ENCODE data around the gene POLR2F. TPM values are rescaled to one million over a fixed set of nuclear protein-coding genes. Genes with fewer than 3 reads are reported as not detected.

Gene POLR2F
- total RNA-seq, 1 experiment from 2014 or later: 138 TPM

DNA sequence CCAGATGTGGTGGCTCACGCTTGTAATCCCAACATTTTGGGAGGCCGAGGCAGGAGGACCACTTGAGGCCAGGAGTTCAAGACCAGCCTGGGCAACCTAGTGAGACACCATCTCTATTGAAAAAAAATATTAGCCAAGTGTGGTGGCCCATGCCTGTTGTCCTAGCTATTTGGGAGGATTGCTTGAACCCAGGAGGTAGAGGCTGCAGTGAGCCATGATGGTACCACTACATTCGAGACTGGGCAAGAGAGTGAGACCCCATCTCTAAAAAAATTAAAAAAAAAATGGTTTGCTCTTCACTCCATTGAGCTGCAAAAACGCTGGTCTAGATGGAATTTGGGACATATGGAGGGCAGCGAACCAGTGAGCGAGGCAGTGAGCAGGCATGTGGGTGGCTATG lies 52.4 kb downstream of the POLR2F start:
- no peak for DNase-seq (ENCODE audit: low read depth)

GRCh38 chr22:38006906-38007305 lies 53.4 kb downstream of the POLR2F start:
- DNase-seq (ENCODE audit: low read depth): no peak

DNA sequence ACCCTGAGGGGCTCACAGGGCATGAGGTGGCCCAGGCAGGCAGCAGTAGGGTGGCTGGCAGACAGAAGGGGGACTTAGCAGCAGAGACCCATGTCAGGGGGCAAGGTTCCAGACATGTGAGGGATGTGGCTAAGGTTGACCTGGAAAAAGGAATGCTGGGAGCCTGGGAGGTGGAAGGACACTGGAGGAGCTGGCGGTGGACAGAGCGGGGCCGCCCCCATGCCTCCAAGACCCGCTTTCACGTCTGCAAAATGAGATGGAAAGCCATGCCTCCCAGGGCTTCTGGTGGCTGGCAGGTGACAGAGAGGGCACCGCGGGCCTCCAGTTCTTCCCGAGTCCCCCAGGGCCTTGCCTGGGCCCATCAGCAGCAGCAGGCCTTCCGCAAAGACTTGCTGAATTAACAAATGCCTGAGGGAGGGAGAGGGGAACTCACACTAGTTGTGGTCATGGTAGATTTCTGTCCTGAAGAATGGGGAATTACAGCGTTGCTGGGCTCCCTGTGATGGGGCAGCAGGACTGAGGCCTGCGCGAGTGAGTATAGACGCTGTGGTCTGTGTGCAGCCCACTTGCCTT lies 53.9 kb downstream of the POLR2F start:
- no peak for DNase-seq (ENCODE audit: low read depth)

DNA sequence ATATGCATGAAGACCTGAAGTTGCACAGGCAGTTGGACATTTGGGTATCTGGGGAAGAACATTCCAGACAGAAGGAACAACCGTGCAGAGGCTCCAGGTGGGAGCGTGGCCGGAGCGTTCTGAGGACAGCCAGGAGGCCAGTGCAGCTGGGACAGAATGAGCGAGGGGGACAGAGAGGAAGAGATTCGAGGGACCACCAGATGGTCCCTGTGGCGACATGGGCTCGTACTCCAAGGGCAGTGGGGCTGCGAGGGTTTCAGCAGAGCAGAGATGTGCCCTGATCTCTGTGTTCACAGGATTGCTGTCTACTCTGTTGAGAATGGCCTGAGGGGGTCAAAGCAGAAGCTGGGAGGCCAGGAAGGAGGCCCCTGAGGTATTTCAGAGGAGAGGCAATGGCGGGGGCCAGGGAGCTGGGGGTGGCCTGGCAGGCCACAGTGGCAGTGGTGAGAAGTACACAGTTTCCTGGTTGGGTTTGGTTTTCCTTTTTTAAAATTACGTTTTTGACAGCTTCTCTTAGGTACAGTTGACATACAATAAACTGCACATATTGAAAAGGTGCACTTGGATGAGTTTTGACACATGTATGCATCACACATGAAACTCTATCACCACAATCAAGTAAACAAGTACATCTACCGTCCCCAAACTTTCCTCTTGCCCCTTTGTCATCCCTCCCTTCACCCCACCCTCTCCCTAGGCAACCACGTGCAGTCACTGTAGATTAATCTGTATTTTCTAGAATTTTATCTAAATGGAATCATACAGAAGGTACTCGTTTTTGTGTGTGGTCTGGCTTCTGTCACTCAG lies 55.7 kb downstream of the POLR2F start:
- DNase-seq (ENCODE audit: low read depth): no peak

- DNase-seq (ENCODE audit: low read depth): no peak
Measured at GRCh38 chr22:38012604-38013072, 59.1 kb downstream of the POLR2F start.

DNA sequence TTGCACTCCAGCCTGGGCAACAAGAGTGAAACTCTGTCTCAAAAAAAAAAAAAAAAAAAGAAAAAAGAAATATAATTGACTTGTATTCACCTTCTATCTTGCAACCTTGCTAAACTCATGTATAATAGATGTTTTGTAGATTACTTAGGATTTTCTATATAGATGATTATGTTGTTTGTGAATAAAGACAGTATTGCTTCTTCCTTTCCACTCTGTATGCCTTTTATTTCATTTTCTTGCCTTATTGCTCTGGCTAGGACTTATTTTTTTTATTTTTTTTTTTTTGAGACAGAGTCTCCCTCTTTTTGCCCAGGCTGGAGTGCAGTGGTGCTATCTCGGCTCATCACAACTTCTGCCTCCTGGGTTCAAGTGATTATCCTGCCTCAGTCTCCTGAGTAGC lies 60.6 kb downstream of the POLR2F start:
- no peak for DNase-seq (ENCODE audit: low read depth)

DNA sequence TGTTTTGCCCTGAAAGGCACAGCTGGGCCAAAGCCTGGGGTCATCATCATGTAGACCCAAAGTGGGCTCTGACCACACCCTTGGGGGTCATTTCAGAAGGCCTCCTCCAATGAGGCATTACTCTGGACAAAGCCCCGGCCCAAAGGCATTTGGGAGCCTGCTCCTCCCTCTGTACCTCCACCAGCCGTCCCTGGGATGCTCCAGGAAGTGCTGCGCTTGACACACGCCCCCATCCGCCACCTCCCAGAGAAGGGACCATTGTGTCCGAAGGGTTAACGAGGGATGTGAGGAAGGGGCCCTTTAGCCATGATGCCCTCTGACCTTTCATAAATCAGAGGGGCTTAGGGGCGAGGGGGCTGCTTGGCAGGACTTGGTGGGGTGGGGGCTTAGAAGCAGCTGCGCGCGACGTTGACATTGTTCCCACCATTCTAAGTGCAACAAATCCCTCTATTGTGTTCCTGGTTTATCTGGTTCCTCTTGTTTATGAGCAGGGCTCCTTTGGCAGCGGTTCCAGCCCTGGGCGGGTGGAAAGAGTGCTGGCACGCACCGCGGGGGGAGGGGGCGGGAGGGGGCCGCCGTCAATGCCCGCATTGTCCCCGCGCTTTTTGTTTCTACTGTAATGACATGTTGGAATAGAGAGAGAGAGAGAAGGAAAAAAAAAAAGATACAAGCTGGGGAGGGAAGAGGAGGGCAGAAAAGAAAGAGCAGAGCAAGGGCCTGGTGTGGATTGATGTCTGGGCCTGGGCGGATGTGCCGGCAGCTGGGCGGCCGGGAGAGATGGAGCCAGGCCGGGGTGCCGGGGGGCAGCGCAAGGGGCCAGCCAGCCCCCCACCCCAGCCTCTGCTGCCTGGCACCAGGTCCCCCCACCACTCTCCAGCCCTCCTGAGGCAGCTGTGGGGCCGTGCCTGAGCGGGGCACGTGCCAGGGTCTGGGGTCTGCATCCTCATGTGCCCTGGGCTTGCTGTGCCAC lies 63.0 kb downstream of the POLR2F start:
- no peak for DNase-seq (ENCODE audit: low read depth)

- peak; percentile 58 for DNase-seq (ENCODE audit: low read depth)
Measured at GRCh38 chr22:38017272-38017920, 63.9 kb downstream of the POLR2F start.

GRCh38 chr22:38017939-38018885 lies 64.7 kb downstream of the POLR2F start:
- no peak for DNase-seq (ENCODE audit: low read depth)

Other genes with a start within 250 kb of the POLR2F start
- 44.5 and 44.9 TPM in 2 replicates for gene GCAT, start 145.8 kb upstream of the POLR2F start, total RNA-seq (2014; rRNA removed; shearing (Covaris generic))
- not detected in 2 replicates for gene GALR3, start 130.3 kb upstream of the POLR2F start, total RNA-seq (2014; rRNA removed; shearing (Covaris generic))
- 59.8 and 64.7 TPM in 2 replicates for gene ANKRD54, start 109.4 kb upstream of the POLR2F start, total RNA-seq (2014; rRNA removed; shearing (Covaris generic))
- 288 and 343 TPM in 2 replicates for gene EIF3L, start 104.3 kb upstream of the POLR2F start, total RNA-seq (2014; rRNA removed; shearing (Covaris generic))
- 22.2 and 33.6 TPM in 2 replicates for gene MICALL1, start 47.4 kb upstream of the POLR2F start, total RNA-seq (2014; rRNA removed; shearing (Covaris generic))
- gene C22orf23, start 98 bp upstream of the POLR2F start, total RNA-seq (2014; rRNA removed; shearing (Covaris generic)): 3.4 TPM in 1 of 2 replicates, not detected in the other
- not detected in 2 replicates for gene SOX10, start 30.9 kb downstream of the POLR2F start, total RNA-seq (2014; rRNA removed; shearing (Covaris generic))
- gene PICK1, start 103.7 kb downstream of the POLR2F start, total RNA-seq (2014; rRNA removed; shearing (Covaris generic)): 19.4 and 28.8 TPM in 2 replicates
- not detected in 2 replicates for gene SLC16A8, start 130.5 kb downstream of the POLR2F start, total RNA-seq (2014; rRNA removed; shearing (Covaris generic))
- 16.2 and 16.8 TPM in 2 replicates for gene BAIAP2L2, start 157.0 kb downstream of the POLR2F start, total RNA-seq (2014; rRNA removed; shearing (Covaris generic))
- 2.8 and 3.9 TPM in 2 replicates for gene PLA2G6, start 228.1 kb downstream of the POLR2F start, total RNA-seq (2014; rRNA removed; shearing (Covaris generic))
- gene MAFF, start 248.3 kb downstream of the POLR2F start, total RNA-seq (2014; rRNA removed; shearing (Covaris generic)): 42.0 and 54.1 TPM in 2 replicates